Measurements from ENCODE around the gene ERVW-1.
"Not testable (repeated sequence)": the region's sequence is repeated elsewhere in the genome, so short reads cannot be mapped to it uniquely, and the experiment has no call there.

ERVW-1 gene

DNA sequence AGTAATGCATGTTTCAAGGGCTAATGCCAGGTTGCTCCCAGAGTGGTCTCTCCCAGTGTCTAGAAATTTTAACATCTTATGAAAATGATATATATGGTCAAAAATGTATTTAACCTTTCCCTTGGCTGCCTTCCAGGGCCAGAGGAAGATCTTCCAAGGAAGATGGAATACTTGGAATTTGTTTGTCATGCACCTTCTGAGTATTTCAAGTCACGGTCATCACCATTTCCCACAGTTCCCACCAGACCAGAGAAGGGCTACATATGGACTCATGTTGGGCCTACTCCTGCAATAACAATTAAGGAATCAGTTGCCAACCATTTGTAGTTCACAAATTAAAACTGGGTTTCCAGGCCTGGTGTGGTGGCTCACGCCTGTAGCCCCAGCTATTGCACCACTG, 21.5 kb downstream of the ERVW-1 start:
- Mint-ChIP-seq H3K4me3 (no peak overlapping the region), H3K36me3 (peaks cover 13% of the 10 kb centered on the region)

DNA sequence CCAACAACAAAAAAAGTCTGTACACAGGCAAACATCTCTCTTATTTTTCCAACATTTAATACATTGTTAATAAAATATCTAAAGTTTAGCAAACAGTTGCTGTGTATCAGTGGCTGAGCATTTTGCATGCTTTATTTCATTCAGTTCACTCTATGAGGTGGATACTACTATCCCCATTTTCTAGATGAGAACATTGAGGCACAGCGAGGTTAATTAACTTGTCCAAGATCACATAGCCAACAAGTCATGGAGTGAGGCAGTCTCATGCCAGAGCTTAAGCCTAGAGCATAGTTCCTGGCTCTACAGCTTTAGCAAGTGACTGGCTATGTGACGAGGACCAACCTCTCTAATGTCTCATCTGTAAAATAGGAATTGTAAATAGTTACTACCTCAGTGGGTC, 26.1 kb downstream of the ERVW-1 start:
- H3K27me3 Mint-ChIP-seq: no peaks in the 10 kb centered on the region
- no peaks in the 10 kb centered on the region for H3K9me3 Mint-ChIP-seq (ENCODE audit: low read depth)
- no peak overlapping the region for H3K4me3 Mint-ChIP-seq
- peaks cover 8% of the 10 kb centered on the region for H3K36me3 Mint-ChIP-seq
- no peak overlapping the region for H3K27ac Mint-ChIP-seq
- peaks cover 11% of the 10 kb centered on the region for H3K4me1 Mint-ChIP-seq (ENCODE audit: low read depth)

More for the DNA sequence above, 21.5 kb downstream of the ERVW-1 start:
- Mint-ChIP-seq H3K9me3 (ENCODE audit: low read depth) (no peaks in the 10 kb centered on the region), H3K27ac (no peak overlapping the region), H3K27me3 (no peaks in the 10 kb centered on the region), H3K4me1 (ENCODE audit: low read depth) (no peaks in the 10 kb centered on the region)

DNA sequence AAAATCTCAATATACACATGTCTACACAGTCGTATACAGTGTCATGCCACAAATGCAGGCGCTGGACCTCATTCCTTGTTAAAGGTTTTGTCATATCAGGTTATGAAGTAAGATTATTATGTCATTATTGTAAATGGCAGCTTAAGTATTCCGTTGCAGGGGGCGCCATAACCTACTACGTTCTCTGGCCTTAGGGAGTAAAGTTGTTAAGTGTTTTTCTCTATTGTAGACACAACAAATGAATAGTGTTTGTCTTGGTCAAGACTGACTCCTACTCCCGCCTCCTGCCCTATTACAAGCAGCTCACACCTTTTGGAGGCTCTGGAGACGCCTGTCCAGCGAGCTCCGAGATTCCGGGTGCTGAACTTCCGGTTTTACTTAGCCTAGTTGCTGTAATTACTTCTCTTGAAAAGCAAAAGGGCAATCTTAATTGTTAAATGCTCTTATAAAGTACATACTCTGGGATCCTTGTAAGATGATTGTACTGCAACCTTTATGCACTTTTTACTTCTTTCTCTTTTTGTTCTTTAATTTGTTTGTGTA, 29.5 kb downstream of the ERVW-1 start:
- Mint-ChIP-seq H3K4me3 (peak overlapping the region; percentile 92), H3K27me3 (no peaks in the 10 kb centered on the region), H3K9me3 (ENCODE audit: low read depth) (no peaks in the 10 kb centered on the region)

DNA sequence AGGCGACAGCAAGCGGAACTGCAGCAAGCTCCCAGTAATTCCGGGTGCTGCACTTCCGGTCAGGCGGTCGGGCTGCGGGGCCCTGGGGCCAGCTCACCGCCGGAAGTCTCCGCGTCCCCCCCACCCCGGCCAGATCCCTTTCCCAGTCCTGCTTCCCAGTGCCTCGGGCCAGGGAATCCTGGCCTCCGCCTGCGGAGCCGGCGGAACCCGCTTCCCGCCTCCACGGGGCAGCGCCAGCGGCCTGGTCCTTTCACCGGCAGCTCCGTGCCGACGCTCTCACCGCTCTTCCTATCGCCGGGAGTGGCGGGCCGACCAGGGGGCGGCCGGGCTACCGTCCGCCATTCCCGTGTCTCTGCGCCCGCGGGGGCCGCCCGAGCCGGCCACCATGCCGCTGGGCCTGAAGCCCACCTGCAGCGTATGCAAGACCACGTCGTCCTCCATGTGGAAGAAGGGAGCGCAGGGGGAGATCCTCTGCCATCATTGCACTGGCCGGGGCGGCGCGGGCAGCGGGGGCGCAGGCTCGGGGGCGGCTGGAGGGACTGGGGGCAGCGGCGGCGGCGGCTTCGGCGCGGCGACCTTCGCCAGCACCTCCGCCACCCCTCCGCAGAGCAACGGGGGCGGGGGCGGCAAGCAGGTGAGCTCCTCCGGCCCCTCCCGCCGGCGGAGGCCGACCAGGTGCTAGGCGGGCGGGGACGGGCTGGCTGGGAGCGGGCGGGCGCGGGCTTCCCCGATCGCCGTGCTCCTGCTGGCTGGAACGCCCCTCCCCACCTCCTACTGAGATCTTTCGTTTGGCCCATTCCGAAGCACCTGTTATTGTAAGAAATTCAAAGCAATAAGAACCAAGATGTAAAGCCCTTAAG, 30.2 kb downstream of the ERVW-1 start, which contains the start of gene GATAD1:
Gene GATAD1, plus strand, starts transcription at position 138 of the 860 bp plus-strand sequence. Its CDS starts 248 bp downstream, at position 386.
- no peaks in the 10 kb centered on the region for H3K9me3 Mint-ChIP-seq (ENCODE audit: low read depth)
- H3K4me1 Mint-ChIP-seq (ENCODE audit: low read depth): peaks cover 22% of the 10 kb centered on the region
- H3K4me3 Mint-ChIP-seq: peak within 1 kb of the TSS; percentile 92
- H3K27ac Mint-ChIP-seq: peak within 1 kb of the TSS; percentile 96
- H3K36me3 Mint-ChIP-seq: no peaks in the 10 kb centered on the region
- no peaks in the 10 kb centered on the region for H3K27me3 Mint-ChIP-seq

More for the DNA sequence above, 29.5 kb downstream of the ERVW-1 start:
- H3K27ac Mint-ChIP-seq: peak overlapping the region; percentile 96
- H3K36me3 Mint-ChIP-seq: no peaks in the 10 kb centered on the region
- H3K4me1 Mint-ChIP-seq (ENCODE audit: low read depth): peaks cover 22% of the 10 kb centered on the region

DNA sequence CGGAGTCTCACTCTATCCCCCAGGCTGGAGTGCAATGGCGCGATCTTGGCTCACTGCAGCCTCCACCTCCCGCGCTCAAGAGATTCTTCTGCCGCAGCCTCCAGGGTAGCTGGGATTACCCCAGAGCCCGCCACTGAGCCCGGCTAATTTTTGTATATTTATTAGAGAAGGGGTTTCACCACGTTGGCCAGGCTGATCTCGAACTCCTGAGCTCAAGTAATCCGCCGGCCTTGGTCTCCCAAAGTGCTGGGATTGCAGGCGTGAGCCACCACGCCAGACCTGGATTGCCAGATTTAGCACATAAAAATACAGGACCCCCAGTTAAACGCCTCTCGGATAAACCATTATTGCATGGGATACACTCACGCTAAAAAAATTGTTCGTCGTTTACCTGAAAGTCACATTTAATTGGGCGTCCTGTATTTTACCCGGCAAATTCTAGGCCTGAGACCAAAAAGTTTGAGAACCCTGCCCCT, 30.8 kb downstream of the ERVW-1 start:
- no peaks in the 10 kb centered on the region for H3K9me3 Mint-ChIP-seq (ENCODE audit: low read depth)
- H3K4me3 Mint-ChIP-seq: peak overlapping the region; percentile 86
- peak overlapping the region; percentile 88 for H3K27ac Mint-ChIP-seq
- H3K4me1 Mint-ChIP-seq (ENCODE audit: low read depth): peaks cover 22% of the 10 kb centered on the region
- H3K36me3 Mint-ChIP-seq: no peaks in the 10 kb centered on the region
- no peaks in the 10 kb centered on the region for H3K27me3 Mint-ChIP-seq

- not testable (repeated sequence) for H3K36me3 Mint-ChIP-seq; H3K4me3 Mint-ChIP-seq; H3K9me3 Mint-ChIP-seq (ENCODE audit: low read depth); H3K27ac Mint-ChIP-seq; H3K27me3 Mint-ChIP-seq
- peaks cover 11% of the 10 kb centered on the region for H3K4me1 Mint-ChIP-seq (ENCODE audit: low read depth)
Measured at GRCh38 chr7:92442720-92443119, 35.0 kb downstream of the ERVW-1 start.

- Mint-ChIP-seq H3K27me3 (no peaks in the 10 kb centered on the region), H3K27ac (no peak overlapping the region), H3K9me3 (ENCODE audit: low read depth) (no peaks in the 10 kb centered on the region), H3K4me3 (no peak overlapping the region), H3K4me1 (ENCODE audit: low read depth) (no peaks in the 10 kb centered on the region), H3K36me3 (no peaks in the 10 kb centered on the region)
Measured at GRCh38 chr7:92437956-92438491, 39.7 kb downstream of the ERVW-1 start.

DNA sequence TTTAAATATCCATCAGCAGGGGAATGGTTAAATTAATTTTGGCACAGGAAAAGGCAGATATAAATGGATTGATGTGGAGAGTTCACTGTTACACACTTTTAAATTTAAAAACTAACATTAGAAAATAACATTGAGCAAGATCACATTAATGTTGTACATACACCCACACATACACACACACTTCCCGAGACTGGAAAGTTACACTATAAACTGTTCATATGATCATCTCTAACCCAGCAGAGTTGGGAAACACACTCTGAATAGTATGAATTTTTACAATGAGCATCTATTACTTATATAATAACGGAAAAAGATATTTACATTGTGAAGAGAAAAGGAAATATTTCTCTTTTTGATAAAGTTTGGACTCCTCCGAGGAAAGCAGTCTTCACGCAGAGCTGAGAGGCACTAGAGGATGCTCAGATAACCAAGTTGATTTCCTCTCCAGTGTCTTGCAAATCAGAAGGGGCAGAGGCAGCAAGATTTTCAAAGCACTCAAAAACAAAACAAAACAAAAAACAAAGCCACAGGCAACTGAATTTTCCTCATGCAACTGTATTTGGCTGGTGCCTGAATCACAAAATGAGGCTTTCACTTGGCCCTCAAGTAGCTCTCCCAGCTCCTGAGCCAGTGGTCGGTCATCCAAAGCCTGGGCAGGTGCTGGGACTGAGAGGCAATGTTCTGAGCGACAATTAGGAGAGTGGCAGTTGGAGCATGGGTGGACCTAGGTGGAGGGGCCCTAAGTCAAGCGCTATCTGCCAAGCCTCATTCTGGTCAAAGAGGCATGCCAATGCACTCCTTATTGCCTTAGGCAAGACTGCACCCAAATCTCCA, 40.9 kb downstream of the ERVW-1 start:
- no peaks in the 10 kb centered on the region for H3K27me3 Mint-ChIP-seq
- no peaks in the 10 kb centered on the region for H3K36me3 Mint-ChIP-seq
- H3K4me1 Mint-ChIP-seq (ENCODE audit: low read depth): no peaks in the 10 kb centered on the region
- no peaks in the 10 kb centered on the region for H3K9me3 Mint-ChIP-seq (ENCODE audit: low read depth)
- H3K27ac Mint-ChIP-seq: no peak overlapping the region
- no peak overlapping the region for H3K4me3 Mint-ChIP-seq

DNA sequence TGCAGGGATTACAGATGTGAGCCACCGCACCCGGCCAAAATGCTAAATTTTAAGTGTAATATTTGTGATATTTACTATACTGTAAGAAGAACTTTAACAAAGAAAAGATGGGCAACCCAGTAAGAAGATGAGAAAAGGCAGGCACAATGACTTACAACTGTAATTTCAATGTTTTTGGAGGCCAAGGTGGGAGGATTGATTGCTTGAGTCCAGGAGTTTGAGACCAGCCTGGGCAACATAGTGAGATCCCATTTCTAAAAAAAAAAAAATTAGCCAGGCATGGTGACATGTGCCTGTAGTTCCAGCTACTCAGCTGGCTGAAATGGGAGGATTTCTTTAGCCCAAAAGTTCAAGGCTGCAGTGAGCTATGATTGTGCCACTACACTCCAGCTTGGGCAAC, 42.2 kb downstream of the ERVW-1 start:
- no peaks in the 10 kb centered on the region for H3K9me3 Mint-ChIP-seq (ENCODE audit: low read depth)
- no peak overlapping the region for H3K4me3 Mint-ChIP-seq
- no peak overlapping the region for H3K27ac Mint-ChIP-seq
- H3K27me3 Mint-ChIP-seq: no peaks in the 10 kb centered on the region
- no peaks in the 10 kb centered on the region for H3K4me1 Mint-ChIP-seq (ENCODE audit: low read depth)
- no peaks in the 10 kb centered on the region for H3K36me3 Mint-ChIP-seq

DNA sequence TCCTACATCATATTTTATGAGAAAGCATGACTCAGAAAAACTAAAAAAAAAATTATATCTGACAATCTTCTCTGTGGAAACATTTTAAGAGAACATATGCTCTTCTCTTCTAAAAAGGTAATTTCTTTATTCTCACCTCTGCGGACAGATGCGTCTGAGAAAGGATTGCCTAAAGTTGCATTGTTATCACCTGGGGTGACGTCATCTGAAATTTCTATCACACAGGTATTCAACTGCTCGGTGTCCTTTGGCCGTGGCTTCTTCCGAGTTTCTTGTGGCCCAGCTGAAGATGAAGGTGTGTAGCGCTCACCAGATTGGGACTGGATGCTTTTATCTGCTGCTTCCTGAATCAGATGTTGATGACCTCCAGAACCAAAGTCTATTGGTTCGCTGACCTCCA, 44.7 kb downstream of the ERVW-1 start:
- Mint-ChIP-seq H3K27me3 (no peaks in the 10 kb centered on the region), H3K36me3 (no peaks in the 10 kb centered on the region), H3K27ac (no peak overlapping the region), H3K9me3 (ENCODE audit: low read depth) (no peaks in the 10 kb centered on the region), H3K4me1 (ENCODE audit: low read depth) (no peaks in the 10 kb centered on the region), H3K4me3 (no peak overlapping the region)

- Mint-ChIP-seq H3K36me3 (no peaks in the 10 kb centered on the region), H3K27me3 (no peaks in the 10 kb centered on the region), H3K4me1 (ENCODE audit: low read depth) (no peaks in the 10 kb centered on the region), H3K27ac (no peak overlapping the region), H3K4me3 (no peak overlapping the region), H3K9me3 (ENCODE audit: low read depth) (no peaks in the 10 kb centered on the region)
Measured at GRCh38 chr7:92432299-92432946, 45.3 kb downstream of the ERVW-1 start.

GRCh38 chr7:92427193-92427592, 50.6 kb downstream of the ERVW-1 start:
- H3K9me3 Mint-ChIP-seq (ENCODE audit: low read depth): no peaks in the 10 kb centered on the region
- peaks cover 7% of the 10 kb centered on the region for H3K27me3 Mint-ChIP-seq
- H3K4me1 Mint-ChIP-seq (ENCODE audit: low read depth): peaks cover 8% of the 10 kb centered on the region
- H3K36me3 Mint-ChIP-seq: no peaks in the 10 kb centered on the region
- no peak overlapping the region for H3K4me3 Mint-ChIP-seq
- no peak overlapping the region for H3K27ac Mint-ChIP-seq

- Mint-ChIP-seq H3K4me3 (no peak overlapping the region), H3K27me3 (peaks cover 7% of the 10 kb centered on the region), H3K9me3 (ENCODE audit: low read depth) (no peaks in the 10 kb centered on the region), H3K27ac (no peak overlapping the region), H3K4me1 (ENCODE audit: low read depth) (peaks cover 8% of the 10 kb centered on the region), H3K36me3 (no peaks in the 10 kb centered on the region)
Measured at GRCh38 chr7:92425311-92425947, 52.3 kb downstream of the ERVW-1 start.

DNA sequence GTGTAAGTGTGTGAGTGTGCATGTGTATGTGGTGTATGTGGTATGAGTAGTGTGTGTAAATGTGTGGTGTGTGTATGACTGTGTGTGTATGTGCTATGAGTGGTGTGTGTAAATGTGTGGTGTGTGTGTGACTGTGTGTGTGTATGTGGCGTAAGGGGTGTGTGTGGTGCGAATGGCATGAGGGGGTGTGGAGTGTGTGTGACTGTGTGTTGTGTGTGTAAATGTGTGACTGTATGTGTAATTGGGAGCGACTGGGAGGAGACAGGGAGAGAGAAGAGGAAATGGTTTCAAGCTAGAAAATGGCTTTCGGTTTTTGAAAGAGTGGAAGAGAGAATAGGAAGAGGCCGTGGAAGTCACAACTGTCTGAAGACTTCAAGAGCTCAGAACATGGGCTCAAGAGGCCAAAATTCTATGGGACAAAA, 54.0 kb downstream of the ERVW-1 start:
- Mint-ChIP-seq H3K27ac (no peak overlapping the region), H3K27me3 (peaks cover 7% of the 10 kb centered on the region), H3K4me1 (ENCODE audit: low read depth) (peaks cover 8% of the 10 kb centered on the region), H3K4me3 (peak overlapping the region; percentile 21), H3K36me3 (no peaks in the 10 kb centered on the region), H3K9me3 (ENCODE audit: low read depth) (no peaks in the 10 kb centered on the region)

Measured in activated naive CD8-positive, alpha-beta T cell (primary cell).